Stimulated activated CD8-positive, alpha-beta memory T cell treated with anti-CD3 and anti-CD28 coated beads, Interleukin-7, amount 100 ng/mL, for 4 hours (primary cell): ENCODE data around the gene SPRY4.
"Not testable (repeated sequence)": the region's sequence is repeated elsewhere in the genome, so short reads cannot be mapped to it uniquely, and the experiment has no call there.

Experiments
- DNase-seq, 2 donors: peaks; one replicate each; pipeline ENCODE4 v3.0.0-alpha.2; 2020; ENCODE audit warnings: low read depth in 2 of 2

The SPRY4 gene, protein sequence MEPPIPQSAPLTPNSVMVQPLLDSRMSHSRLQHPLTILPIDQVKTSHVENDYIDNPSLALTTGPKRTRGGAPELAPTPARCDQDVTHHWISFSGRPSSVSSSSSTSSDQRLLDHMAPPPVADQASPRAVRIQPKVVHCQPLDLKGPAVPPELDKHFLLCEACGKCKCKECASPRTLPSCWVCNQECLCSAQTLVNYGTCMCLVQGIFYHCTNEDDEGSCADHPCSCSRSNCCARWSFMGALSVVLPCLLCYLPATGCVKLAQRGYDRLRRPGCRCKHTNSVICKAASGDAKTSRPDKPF

GRCh38 chr5:142324871-142325724 is at the start of gene SPRY4:
TSS of gene SPRY4 (minus strand) at chr5:142325021. CDS start at chr5:142315108, 9,913 bp downstream.
- peak; percentile 74 to 76 for DNase-seq

DNA sequence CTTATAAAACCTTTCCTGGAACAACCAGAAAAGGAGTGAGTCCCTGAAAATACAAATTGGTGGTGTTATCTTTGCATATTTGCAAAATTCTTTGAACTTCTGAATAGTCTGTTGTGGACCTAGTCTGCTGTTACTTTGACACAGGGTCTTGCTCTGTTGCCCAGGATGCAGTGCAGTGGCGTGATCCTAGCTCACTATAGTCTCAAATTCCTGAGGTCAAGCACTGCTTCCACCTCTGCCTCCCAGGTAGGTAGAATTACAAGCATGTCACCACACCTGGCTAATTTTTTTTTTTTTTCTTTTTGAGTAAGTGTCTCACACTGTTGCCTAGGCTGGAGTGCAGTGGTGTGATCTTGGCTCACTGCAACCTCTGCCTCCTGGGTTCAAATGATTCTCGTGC is 43.7 kb upstream of the SPRY4 start:
- DNase-seq = no peak

DNA sequence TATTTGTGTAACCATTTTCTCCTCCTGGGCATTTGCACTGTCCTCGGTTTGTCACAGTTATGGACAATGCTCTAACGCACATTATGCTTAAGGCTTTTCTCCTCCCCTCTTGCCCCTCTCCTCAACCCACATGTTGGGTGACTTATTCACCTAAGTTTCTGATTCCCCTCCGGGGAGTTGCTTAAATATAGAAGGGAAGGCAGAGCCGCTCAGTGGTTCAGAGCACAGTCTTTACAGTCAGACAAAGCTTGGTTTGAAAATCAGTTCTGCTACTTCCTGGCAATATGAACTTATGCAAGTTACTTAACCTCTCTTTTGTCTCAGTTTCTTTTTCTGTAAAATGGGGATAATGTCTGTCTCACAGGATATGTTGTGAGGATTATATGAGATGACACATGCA is 41.2 kb upstream of the SPRY4 start:
- no peak for DNase-seq

DNA sequence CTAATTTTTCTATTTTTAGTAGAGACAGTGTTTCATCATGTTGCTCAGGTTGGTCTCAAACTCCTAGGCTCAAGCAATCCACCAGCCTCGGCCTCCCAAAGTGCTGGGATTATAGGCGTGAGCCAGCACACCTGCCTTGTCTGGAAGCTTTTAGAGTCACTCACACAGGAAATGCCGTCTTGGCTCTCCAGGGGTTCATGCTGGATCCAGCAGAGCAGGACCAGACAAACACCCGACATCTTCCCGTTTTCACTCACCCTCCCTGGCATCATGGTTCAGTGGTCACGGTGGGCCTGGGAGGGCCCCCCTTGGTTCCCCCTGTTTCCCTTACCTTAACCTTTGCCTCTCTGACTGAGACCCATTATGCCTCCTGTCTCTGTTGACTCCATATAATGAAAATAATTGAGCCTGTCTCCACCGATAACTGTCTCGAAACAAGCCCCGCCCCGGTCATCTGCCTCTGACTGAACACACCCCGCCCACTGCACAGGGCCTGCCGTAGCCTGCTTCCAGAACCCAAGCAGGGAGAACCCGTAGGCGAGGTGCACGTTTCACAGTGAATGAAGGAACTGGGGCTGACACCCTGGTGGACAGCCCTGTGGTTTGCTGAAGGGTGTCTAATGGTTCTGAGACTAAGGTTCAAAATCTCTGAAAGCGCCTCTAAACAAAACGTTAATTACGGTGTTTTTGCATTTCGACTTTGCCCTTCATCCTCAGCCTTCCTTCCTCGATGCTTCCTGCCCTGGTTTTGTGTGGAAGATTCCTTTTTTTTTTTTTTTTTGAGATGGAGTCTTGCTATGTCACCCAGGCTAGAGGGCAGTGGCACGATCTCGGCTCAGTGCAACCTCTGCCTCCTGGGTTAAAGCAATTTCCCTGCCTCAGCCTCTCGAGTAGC is 39.7 kb upstream of the SPRY4 start:
- no peak for DNase-seq

DNA sequence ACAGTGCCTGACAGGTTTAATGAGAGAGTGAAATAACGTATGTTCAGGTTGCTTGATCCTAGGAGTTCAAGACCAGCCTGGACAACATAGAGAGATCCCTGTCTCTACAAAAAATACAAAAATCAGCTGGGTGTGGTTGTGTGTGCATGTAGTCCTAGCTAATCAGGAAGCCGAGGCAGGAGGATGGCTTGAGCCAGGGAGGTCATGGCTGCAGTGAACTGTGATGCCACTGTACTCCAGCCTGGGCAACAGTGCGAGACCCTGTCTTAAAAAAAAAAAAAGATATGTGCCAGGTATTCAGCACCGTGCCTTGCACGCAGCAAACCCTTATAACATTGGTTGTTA is 38.8 kb upstream of the SPRY4 start:
- DNase-seq = no peak

GRCh38 chr5:142362193-142362592 is 37.4 kb upstream of the SPRY4 start:
- DNase-seq = not testable (repeated sequence)

- no peak for DNase-seq
Measured at GRCh38 chr5:142360607-142361120, 35.8 kb upstream of the SPRY4 start.

DNA sequence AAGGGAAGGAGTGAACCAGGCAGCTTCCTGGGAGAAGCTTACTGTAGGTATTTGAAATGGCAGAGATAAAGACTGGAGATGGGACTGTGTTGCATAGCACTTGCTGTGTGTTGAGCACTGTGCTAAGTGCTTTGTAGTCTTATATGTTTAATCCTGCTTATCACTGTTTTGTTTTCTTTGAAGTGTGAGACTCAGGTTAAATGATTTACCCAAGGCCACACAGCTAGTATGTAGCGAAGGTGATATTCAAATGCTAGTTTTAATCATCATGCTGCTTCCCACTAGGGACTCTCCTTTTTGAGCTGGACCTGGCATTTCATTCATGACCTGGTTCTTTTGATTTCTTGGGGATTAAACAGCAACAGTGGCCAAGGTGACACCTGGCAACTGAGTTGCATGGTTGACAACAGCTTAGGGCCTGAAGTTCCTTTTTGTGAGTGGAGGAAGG is 35.3 kb upstream of the SPRY4 start:
- no peak for DNase-seq

DNA sequence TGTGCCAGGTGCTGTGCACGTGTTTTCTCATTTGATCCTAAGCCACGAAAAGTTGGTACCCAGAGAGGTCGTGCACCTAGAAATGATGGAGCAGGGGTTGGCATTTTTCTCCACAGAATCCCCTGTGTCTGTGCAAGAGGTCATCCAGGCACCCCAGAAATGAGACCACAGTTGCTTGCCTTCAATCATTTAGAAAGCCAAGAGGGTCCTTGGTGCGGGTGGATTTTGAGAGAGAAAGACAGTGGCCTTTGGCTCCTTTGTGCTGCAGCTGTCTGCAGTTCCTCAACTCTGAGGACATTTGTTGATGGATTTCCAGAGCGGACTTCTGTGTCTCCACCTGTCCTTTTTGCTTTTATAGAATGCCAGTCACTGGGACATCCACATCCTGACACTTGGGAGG is 33.8 kb upstream of the SPRY4 start:
- DNase-seq = no peak

- DNase-seq = no peak
Measured at GRCh38 chr5:142358121-142358520, 33.3 kb upstream of the SPRY4 start.

GRCh38 chr5:142357469-142358090 is 32.8 kb upstream of the SPRY4 start:
- no peak for DNase-seq

DNA sequence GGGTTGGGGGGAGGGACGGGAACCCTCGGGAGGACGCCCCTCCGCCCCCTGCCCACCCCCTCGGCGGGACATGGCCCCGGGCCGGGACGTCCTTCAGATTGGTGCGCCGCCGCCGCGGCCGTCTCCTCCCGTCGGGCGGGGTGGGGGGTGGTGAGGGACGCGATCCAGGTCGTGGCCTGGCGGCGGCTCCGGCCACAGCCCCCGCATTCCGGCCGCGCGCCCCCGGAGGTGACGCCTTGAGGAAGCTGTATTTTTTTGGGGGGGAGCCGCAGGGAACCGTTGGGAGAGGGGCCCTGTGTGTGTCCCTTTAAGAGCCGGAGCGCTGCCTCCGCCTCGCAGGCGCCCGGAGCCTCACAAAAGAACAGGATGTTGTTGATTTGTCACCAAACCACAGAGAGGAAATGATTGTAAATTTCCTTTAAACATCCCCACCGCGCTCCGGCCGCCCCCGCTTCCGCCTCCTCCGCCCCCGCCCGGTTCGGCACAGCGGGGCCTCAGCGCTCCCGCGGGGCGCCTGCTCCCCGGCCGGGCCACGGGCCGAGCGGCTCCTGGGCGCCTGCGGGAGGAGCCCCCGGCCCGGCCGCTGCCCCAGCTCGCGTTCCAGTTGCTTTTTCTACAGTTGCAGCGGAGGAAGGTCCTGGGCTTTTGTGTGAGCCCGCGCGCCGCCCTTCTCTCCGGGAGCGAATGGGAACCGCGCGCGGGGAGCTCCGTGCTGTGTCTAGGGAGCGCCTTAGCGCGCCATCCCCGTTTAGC is 32.1 kb upstream of the SPRY4 start:
- peak; percentile 90 for DNase-seq

DNA sequence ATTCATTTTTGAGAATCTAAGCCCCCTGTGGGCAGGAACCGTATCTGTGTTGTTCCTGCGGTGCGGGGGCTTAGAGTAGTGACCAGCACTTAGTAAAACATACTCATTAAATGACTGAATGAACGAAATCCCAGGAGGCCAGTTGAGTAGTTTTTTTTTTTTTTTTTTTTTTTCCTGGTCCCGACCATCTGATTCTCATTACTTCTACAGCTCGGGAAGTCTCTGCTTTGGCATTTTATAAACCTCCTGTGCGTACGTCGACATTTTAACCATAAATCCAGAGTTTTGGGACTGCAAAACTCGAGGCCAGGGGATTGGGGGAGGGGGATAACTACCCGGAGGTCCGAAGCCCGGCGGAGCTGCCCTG is 31.5 kb upstream of the SPRY4 start:
- DNase-seq = no peak

GRCh38 chr5:142353071-142353472 is 28.3 kb upstream of the SPRY4 start:
- DNase-seq = no peak

DNA sequence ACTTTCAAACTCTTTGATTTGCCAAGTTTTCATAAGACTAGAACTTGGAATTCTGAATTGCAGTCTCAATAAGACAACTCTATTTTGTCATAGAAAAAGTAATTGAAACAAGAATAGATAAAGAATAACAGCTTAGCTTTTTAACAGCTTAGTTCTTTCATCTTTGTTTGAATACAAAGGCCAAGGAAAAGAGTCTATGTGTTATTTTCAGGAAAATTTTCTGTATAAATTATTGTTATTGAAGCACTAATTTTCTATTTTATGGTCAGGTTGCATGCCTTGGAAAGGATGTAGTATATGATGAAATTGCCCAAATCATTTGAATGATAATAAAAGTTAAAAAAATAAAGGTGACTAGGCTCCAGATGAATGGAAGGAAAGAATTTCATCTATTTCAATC is 25.2 kb upstream of the SPRY4 start:
- no peak for DNase-seq

GRCh38 chr5:142346706-142347105 is 21.9 kb upstream of the SPRY4 start:
- DNase-seq = no peak

DNA sequence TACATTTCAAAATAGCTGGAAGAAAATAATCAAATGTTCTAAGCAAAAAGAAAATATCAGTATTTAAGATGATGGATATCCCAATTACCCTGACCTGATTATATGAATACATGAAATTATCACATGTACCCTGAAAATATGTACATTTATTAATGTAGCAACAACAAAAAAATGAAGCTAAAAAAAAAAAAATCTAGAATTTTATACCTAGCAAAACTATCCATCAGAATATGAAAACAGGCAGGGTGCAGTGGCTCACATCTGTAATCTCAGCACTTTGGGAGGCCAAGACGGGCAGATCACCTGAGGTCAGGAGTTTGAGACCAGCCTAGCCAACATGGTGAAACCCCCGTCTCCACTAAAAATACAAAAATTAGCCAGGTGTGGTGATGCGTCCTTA is 20.1 kb upstream of the SPRY4 start:
- DNase-seq = not testable (repeated sequence)

- no peak for DNase-seq
Measured at GRCh38 chr5:142343531-142343930, 18.7 kb upstream of the SPRY4 start.

- DNase-seq = no peak
Measured at GRCh38 chr5:142342128-142342981, 17.5 kb upstream of the SPRY4 start.

DNA sequence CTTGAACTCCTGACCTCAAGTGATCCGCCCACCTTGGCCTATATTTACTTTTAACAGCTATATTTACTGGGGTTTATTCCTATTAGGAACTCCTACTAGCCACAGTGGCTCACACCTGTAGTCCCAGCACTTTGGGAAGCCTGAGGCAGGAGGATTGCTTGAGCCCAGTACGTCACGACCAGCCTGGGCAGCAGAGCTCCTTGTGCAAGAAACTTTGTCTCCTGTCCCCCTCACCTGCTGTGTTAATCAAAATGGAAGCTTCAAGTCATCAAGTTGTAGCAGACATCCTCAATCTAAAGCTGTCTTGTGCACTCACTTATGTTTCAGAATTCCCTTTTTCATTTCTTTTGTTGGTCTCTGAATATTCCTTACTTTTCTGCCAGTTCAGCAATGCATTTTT is 15.0 kb upstream of the SPRY4 start:
- DNase-seq = no peak
